GM10266 (cell line): ENCODE measurements around the gene SLC6A9.

Source experiments
- DNase-seq: peaks from one replicate; pipeline ENCODE4 v3.0.0; 2012; ENCODE audit errors: extremely low spot score
- CTCF ChIP-seq: IDR thresholded peaks from 2 replicates; pipeline ENCODE4 v1.5.1; 2012; ENCODE audit warnings: mild to moderate bottlenecking, low read depth; ENCODE audit not compliant: control insufficient read depth, insufficient read depth; ENCODE audit errors: missing control alignments

Gene SLC6A9

GRCh38 chr1:44040418-44040817, 9.2 kb upstream of the SLC6A9 start:
- DNase-seq: no peak
- TF ChIP-seq CTCF: no peak

- no peak for TF ChIP-seq CTCF
- no peak for DNase-seq
These were observed 7.8 kb upstream of the SLC6A9 start for GRCh38 chr1:44038876-44039657.

- DNase-seq: no peak
- no peak for TF ChIP-seq CTCF
These were observed 5.9 kb upstream of the SLC6A9 start for GRCh38 chr1:44037154-44037553.

GRCh38 chr1:44036409-44037139, 5.3 kb upstream of the SLC6A9 start:
- peak; percentile 90 for TF ChIP-seq CTCF
- peak; percentile 66 for DNase-seq

- TF ChIP-seq CTCF: peak; percentile 7
- no peak for DNase-seq
These were observed 4.6 kb upstream of the SLC6A9 start for GRCh38 chr1:44035726-44036408.

GRCh38 chr1:44034976-44035716, 3.9 kb upstream of the SLC6A9 start:
- no peak for DNase-seq
- no peak for TF ChIP-seq CTCF

- no peak for TF ChIP-seq CTCF
- DNase-seq: no peak
These were observed 3.2 kb upstream of the SLC6A9 start for GRCh38 chr1:44034423-44034822.
